ENCODE measurements around the gene CNIH2.

DNA sequence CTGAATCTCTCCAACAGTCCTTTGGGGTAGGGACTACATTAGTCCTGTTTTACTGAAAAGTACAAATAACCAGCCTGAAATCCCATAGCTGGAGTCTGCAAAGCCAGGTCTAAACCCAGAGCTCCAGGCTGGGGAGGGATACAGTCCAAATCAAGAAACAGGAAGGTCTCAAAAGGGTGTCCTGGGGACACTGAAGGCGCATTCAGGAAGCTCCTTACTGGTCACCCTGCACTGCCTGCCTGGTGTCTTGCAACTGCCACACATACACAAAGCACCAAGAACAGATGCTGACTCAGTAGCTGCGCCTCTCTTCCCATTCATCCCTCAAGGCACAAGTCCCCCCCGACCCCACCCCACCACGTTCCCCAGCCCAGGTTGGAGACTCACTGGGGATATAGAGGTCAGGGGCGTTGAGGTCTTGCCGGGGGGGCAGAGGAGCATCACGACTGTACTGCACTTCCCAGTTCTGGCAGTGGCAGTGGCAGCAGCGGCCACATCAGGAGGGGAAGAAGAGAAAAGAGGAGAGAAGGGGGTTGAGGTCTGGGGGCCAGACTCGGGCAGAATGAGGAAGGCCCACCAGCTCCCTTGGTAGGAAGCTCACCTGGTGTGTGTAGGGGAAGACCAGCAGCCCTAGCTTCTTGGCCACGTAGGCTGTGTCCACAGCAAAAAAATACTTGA lies 9.4 kb downstream of the CNIH2 start:
- TF ChIP-seq, protein P1, sequence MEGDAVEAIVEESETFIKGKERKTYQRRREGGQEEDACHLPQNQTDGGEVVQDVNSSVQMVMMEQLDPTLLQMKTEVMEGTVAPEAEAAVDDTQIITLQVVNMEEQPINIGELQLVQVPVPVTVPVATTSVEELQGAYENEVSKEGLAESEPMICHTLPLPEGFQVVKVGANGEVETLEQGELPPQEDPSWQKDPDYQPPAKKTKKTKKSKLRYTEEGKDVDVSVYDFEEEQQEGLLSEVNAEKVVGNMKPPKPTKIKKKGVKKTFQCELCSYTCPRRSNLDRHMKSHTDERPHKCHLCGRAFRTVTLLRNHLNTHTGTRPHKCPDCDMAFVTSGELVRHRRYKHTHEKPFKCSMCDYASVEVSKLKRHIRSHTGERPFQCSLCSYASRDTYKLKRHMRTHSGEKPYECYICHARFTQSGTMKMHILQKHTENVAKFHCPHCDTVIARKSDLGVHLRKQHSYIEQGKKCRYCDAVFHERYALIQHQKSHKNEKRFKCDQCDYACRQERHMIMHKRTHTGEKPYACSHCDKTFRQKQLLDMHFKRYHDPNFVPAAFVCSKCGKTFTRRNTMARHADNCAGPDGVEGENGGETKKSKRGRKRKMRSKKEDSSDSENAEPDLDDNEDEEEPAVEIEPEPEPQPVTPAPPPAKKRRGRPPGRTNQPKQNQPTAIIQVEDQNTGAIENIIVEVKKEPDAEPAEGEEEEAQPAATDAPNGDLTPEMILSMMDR (IDR thresholded peaks at IDR 0.05; ENCODE audit: insufficient read depth, low read depth, low read length): no peak
- TF ChIP-seq EZH2 (IDR thresholded peaks at IDR 0.05; ENCODE audit: insufficient read depth, low read length): no peak
